ENCODE results near the gene CD163L1.

- TF ChIP-seq CTCF (IDR thresholded peaks at IDR 0.05), result no peak
- TF ChIP-seq POLR2A (IDR thresholded peaks at IDR 0.05), result no peak
These were observed 44.9 kb downstream of the CD163L1 start for GRCh38 chr12:7399089-7399488.

All from heart left ventricle (tissue), 13 donors.